Activated CD4-positive, alpha-beta memory T cell treated with anti-CD3 and anti-CD28 coated beads for 36 hours (primary cell): Measurements from ENCODE around the gene G0S2. TPM values are rescaled to one million over a fixed set of nuclear protein-coding genes. Genes with fewer than 3 reads are reported as not detected.

Experiments used
- CTCF ChIA-PET: fragments of 350-600 bp; sonication (Branson Sonifier 250); formaldehyde crosslinking; loops from one replicate; lab custom pipeline; 2021; ENCODE audit warnings: antibody characterized with exemption, inconsistent platforms; lab: Charles Lee
- POLR2A ChIA-PET: fragments of 350-600 bp; sonication (Branson Sonifier 250); formaldehyde crosslinking; loops from one replicate; lab custom pipeline; 2021; ENCODE audit warnings: antibody characterized with exemption; lab: Charles Lee
- DNase-seq: peaks from one replicate; pipeline ENCODE4 v3.0.0-alpha.2; 2020
- H3K27ac Mint-ChIP-seq: one replicate; pipeline ENCODE4 v1.8.0; 2021; ENCODE audit warnings: mixed read lengths
- H3K27me3 Mint-ChIP-seq: one replicate; pipeline ENCODE4 v1.8.0; 2021; ENCODE audit warnings: mixed read lengths
- H3K36me3 Mint-ChIP-seq: one replicate; pipeline ENCODE4 v1.8.0; 2021; ENCODE audit warnings: mixed read lengths
- H3K4me1 Mint-ChIP-seq: one replicate; pipeline ENCODE4 v1.8.0; 2021; ENCODE audit warnings: low read depth, mixed read lengths
- H3K4me3 Mint-ChIP-seq: one replicate; pipeline ENCODE4 v1.8.0; 2021; ENCODE audit warnings: mild to moderate bottlenecking, mixed read lengths
- H3K9me3 Mint-ChIP-seq: one replicate; pipeline ENCODE4 v1.8.0; 2021; ENCODE audit warnings: mixed read lengths
- intact Hi-C: fragments of 100-400 bp; cut with micrococcal nuclease; formaldehyde crosslinking; loops from one replicate; pipeline ENCODE4 v1.15.1; 2023
- total RNA-seq, 2 experiments: library from RNA; stranded (reverse); gene quantifications; one replicate each; pipeline ENCODE4 v1.2.3, GENCODE V29; 2021

Gene G0S2
- total RNA-seq, 2 experiments from 2014 or later = 92.7 to 93.1 TPM

DNA sequence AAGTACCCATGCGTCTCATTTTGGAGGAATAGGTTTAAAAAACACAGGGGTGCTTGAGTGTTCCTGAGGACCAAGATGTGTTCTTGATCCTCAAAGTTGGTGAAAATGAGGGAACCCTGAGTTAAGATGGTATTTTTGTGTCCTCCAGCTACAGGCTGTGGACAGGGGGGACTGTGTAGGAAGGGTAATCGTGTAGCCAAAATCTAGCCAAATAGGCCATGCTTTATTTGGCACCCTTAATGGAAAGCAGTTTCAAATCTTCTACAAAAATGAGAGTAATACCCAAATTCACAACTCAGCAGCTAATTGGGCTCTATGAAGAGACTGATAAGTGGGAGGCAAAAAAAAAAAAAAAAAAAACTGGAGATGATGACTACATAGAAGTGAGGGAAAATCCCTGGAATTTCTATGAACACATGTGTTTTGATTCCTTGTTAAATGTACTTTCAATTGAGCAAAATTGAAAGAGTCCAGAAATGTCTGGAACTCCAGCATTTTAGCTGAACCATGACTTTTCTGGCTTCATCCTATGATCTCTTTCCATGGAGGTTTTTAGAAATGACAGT is 29.9 kb downstream of the G0S2 start:
- Mint-ChIP-seq H3K4me1 (peaks cover 79% of the 10 kb centered on the region), H3K27ac (peak overlapping the region; percentile 91), H3K36me3 (peaks cover 30% of the 10 kb centered on the region), H3K27me3 (no peaks in the 10 kb centered on the region), H3K9me3 (no peaks in the 10 kb centered on the region), H3K4me3 (peak overlapping the region; percentile 54)
- CTCF ChIA-PET = interaction anchor here (1.0 to 2.0 kb wide), 5 partner anchors 12 to 78 kb away, joined by 3 to 10 read pairs (median 4); no protein-coding TSS in a partner anchor
- no peak for DNase-seq
- POLR2A ChIA-PET = interaction anchor here (0.6 to 5.1 kb wide), 10 partner anchors 18 to 63 kb away, joined by 3 to 23 read pairs (median 4); partner anchors contain the start of gene G0S2
- intact Hi-C loops = no loop called here

DNA sequence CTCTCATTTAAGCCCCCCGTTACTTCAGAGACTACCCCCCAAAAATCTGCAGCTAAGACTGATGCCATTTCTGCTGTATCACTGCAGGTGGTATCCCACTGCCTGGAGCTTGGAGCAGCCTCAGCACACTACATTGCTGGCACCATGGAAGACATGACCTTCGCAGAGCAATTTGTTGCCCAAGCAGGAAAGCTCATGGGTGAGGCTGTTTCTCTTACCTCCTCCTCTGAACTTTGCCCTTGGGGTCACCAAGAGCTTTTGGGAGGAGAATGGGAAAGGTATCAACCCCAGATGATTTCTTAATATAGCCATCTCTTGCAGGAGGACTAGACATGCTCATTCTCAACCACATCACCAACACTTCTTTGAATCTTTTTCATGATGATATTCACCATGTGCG is 31.4 kb downstream of the G0S2 start:
- Mint-ChIP-seq H3K27ac (peak overlapping the region; percentile 91), H3K27me3 (no peaks in the 10 kb centered on the region), H3K9me3 (no peaks in the 10 kb centered on the region), H3K4me3 (peak overlapping the region; percentile 49), H3K4me1 (peaks cover 86% of the 10 kb centered on the region), H3K36me3 (peaks cover 35% of the 10 kb centered on the region)
- POLR2A ChIA-PET = interaction anchor here (1.2 to 5.1 kb wide), 7 partner anchors 10 to 62 kb away, joined by 3 to 23 read pairs (median 8); no protein-coding TSS in a partner anchor
- intact Hi-C loops = no loop called here
- CTCF ChIA-PET = interaction anchor here (0.9 to 1.6 kb wide), 3 partner anchors 61 to 137 kb away, joined by 3 to 5 read pairs (median 4); no protein-coding TSS in a partner anchor
- no peak for DNase-seq

DNA sequence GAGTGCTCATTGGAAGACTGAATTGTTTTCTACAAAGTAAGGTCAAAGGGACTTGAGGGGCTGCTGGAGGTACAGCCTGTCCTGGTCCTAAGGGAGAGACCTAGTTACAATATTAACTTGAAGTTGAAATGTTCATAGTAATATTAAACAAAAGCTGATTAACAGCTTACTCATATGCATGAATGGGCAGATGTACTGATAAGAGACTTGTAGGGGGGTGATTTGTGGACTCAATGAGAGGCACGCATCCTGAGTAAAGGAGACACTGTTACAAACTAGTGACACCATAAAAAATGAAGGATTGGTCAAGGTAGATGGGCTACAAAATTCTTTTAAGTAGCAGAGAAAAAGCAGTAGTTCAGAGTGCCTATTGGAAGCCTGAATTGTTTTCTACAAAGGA is 32.1 kb downstream of the G0S2 start:
- peaks cover 35% of the 10 kb centered on the region for H3K36me3 Mint-ChIP-seq
- ChIA-PET POLR2A (interaction anchor here (0.7 to 5.1 kb wide), 7 partner anchors 11 to 1830 kb away, joined by 3 to 24 read pairs (median 9); no protein-coding TSS in a partner anchor), CTCF (interaction anchor here (0.9 to 1.6 kb wide), 6 partner anchors 7 to 138 kb away, joined by 3 to 9 read pairs (median 4); no protein-coding TSS in a partner anchor)
- H3K4me3 Mint-ChIP-seq = peak overlapping the region; percentile 49
- DNase-seq = no peak
- intact Hi-C loops = no loop called here
- peak overlapping the region; percentile 91 for H3K27ac Mint-ChIP-seq
- H3K27me3 Mint-ChIP-seq = no peaks in the 10 kb centered on the region
- no peaks in the 10 kb centered on the region for H3K9me3 Mint-ChIP-seq
- H3K4me1 Mint-ChIP-seq = peaks cover 87% of the 10 kb centered on the region

DNA sequence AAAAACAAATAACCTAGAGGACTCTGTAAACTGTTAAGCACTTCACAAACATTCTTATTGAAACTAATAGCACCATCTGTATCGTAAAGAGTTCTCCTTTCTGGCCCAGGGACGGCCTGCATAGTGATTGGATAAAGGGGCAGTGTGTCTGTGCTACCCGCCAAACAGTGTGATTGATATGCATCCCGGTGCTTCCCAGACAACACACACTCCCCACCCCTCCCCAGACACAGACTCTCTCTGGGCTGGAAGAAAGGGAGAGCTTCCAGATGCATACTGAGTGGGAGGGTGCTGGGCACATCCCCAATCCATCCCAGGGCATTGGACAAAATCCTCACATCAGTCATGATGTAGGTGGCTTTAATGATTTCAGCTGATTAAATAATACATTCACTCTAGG is 33.1 kb downstream of the G0S2 start:
- H3K9me3 Mint-ChIP-seq = no peaks in the 10 kb centered on the region
- H3K36me3 Mint-ChIP-seq = peaks cover 35% of the 10 kb centered on the region
- ChIA-PET CTCF (interaction anchor here (0.9 to 1.6 kb wide), 6 partner anchors 8 to 141 kb away, joined by 3 to 9 read pairs (median 3); no protein-coding TSS in a partner anchor), POLR2A (interaction anchor here (1.0 to 4.1 kb wide), 2 partner anchors 16 to 29 kb away, joined by 4 to 24 read pairs; no protein-coding TSS in a partner anchor)
- no peaks in the 10 kb centered on the region for H3K27me3 Mint-ChIP-seq
- H3K4me1 Mint-ChIP-seq = peaks cover 85% of the 10 kb centered on the region
- no peak for DNase-seq
- H3K27ac Mint-ChIP-seq = peak overlapping the region; percentile 91
- peak overlapping the region; percentile 49 for H3K4me3 Mint-ChIP-seq
- intact Hi-C loops = no loop called here

DNA sequence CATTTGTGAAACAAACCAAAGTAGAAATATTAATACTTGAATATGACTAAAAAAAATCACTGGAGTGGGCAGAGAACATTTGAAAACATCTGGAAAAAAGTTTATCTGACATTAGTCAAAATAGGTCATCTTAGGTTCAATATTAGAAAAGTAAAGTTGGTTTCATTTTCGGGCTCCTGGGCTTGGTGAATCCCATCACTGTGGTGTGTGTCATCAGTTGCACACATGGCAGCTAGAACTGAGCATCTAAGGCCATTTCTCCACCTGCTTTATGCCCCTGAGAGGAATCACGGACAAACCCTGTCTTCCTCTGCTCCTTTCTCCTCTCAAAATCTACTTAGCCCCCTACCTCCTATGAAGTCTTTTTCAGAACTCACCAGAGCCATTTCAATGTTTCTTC is 34.9 kb downstream of the G0S2 start:
- CTCF ChIA-PET = interaction anchor here (2.0 kb wide), 1 partner anchor 38 kb away, joined by 6 read pairs; no protein-coding TSS in a partner anchor
- peak; percentile 62 for DNase-seq
- intact Hi-C loops = loop anchor here (1.0 to 2.0 kb wide), 6 partner anchors 13 to 58 kb away; no protein-coding TSS in a partner anchor
- Mint-ChIP-seq H3K4me1 (peaks cover 76% of the 10 kb centered on the region), H3K27me3 (no peaks in the 10 kb centered on the region), H3K27ac (peak overlapping the region; percentile 91), H3K36me3 (peaks cover 40% of the 10 kb centered on the region), H3K9me3 (no peaks in the 10 kb centered on the region), H3K4me3 (peak overlapping the region; percentile 60)
- POLR2A ChIA-PET = interaction anchor here (0.6 to 4.1 kb wide), 4 partner anchors 14 to 119 kb away, joined by 3 to 24 read pairs (median 8); no protein-coding TSS in a partner anchor

- Mint-ChIP-seq H3K4me1 (peaks cover 78% of the 10 kb centered on the region), H3K9me3 (no peaks in the 10 kb centered on the region), H3K36me3 (peaks cover 46% of the 10 kb centered on the region), H3K4me3 (peak overlapping the region; percentile 60), H3K27me3 (no peaks in the 10 kb centered on the region), H3K27ac (peak overlapping the region; percentile 91)
- ChIA-PET CTCF (interaction anchor here (0.6 to 2.0 kb wide), 2 partner anchors 17 to 37 kb away, joined by 3 to 6 read pairs; no protein-coding TSS in a partner anchor), POLR2A (interaction anchor here (1.9 to 4.1 kb wide), 3 partner anchors 13 to 42 kb away, joined by 5 to 24 read pairs (median 10); no protein-coding TSS in a partner anchor)
- DNase-seq = no peak
- intact Hi-C loops = loop anchor here (1.0 to 2.0 kb wide), 6 partner anchors 14 to 57 kb away; no protein-coding TSS in a partner anchor
These were observed 35.6 kb downstream of the G0S2 start for GRCh38 chr1:209710847-209711246.

DNA sequence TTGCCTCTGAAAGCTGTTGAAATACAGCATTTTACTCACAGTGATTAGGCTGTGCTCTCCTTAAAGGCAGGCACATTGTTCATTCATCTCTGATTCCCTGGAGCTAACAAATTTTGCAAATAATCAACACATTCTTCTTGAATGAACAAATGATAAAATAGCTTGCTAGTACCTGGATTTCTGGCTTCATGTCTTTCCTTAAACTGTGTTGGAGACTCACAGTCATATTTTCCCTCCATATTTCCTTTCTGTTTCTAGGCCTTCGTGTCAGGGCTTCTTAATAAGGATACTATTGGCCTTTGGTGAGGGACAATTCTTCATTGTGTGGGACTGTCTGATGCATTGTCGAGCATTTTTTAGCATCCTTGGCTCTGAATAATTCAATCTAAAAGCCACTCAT is 39.1 kb downstream of the G0S2 start:
- ChIA-PET POLR2A (interaction anchor here (0.6 to 1.0 kb wide), 2 partner anchors 13 to 22 kb away, joined by 3 read pairs; no protein-coding TSS in a partner anchor), CTCF (no interaction called here)
- peaks cover 34% of the 10 kb centered on the region for H3K36me3 Mint-ChIP-seq
- no peaks in the 10 kb centered on the region for H3K27me3 Mint-ChIP-seq
- intact Hi-C loops = loop anchor here (1.0 kb wide), 1 partner anchor 33 kb away; no protein-coding TSS in a partner anchor
- H3K27ac Mint-ChIP-seq = peak overlapping the region; percentile 93
- H3K9me3 Mint-ChIP-seq = peaks cover 3% of the 10 kb centered on the region
- no peak for DNase-seq
- peak overlapping the region; percentile 68 for H3K4me3 Mint-ChIP-seq
- peaks cover 65% of the 10 kb centered on the region for H3K4me1 Mint-ChIP-seq

GRCh38 chr1:209715314-209715713 is 40.1 kb downstream of the G0S2 start:
- peaks cover 5% of the 10 kb centered on the region for H3K9me3 Mint-ChIP-seq
- CTCF ChIA-PET = no interaction called here
- no peaks in the 10 kb centered on the region for H3K27me3 Mint-ChIP-seq
- H3K4me1 Mint-ChIP-seq = peaks cover 60% of the 10 kb centered on the region
- POLR2A ChIA-PET = no interaction called here
- peak overlapping the region; percentile 68 for H3K4me3 Mint-ChIP-seq
- DNase-seq = no peak
- H3K36me3 Mint-ChIP-seq = peaks cover 30% of the 10 kb centered on the region
- peak overlapping the region; percentile 93 for H3K27ac Mint-ChIP-seq
- intact Hi-C loops = loop anchor here (1.0 kb wide), 1 partner anchor 9 kb away; no protein-coding TSS in a partner anchor

DNA sequence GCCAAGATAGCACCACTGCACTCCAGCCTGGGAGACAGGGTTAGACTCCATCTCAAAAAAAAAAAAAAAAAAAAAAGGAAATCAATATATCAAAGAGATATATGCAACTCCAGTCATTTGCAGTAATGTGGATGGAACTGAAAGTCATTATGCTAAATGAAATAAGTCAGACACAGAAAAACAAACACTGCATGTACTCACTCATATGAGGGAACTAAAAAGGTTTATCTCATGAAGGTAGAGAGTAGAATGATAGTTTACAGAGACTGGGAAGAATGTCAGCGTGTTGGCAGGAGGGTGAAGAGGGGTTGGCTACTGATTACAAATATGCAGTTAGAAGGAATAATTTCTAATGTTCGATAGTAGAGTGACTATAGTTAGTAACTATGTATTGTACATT is 42.6 kb downstream of the G0S2 start:
- Mint-ChIP-seq H3K27ac (peak overlapping the region; percentile 93), H3K4me1 (peaks cover 60% of the 10 kb centered on the region), H3K4me3 (no peak overlapping the region), H3K27me3 (no peaks in the 10 kb centered on the region), H3K9me3 (peaks cover 5% of the 10 kb centered on the region), H3K36me3 (peaks cover 25% of the 10 kb centered on the region)
- DNase-seq = no peak
- ChIA-PET POLR2A (no interaction called here), CTCF (no interaction called here)
- intact Hi-C loops = no loop called here

- Mint-ChIP-seq H3K9me3 (peaks cover 5% of the 10 kb centered on the region), H3K4me3 (no peak overlapping the region), H3K27ac (peak overlapping the region; percentile 30), H3K36me3 (peaks cover 15% of the 10 kb centered on the region), H3K4me1 (peaks cover 72% of the 10 kb centered on the region), H3K27me3 (no peaks in the 10 kb centered on the region)
- no peak for DNase-seq
- intact Hi-C loops = no loop called here
- POLR2A ChIA-PET = interaction anchor here (1.1 to 1.2 kb wide), 2 partner anchors 32 to 35 kb away, joined by 3 read pairs; partner anchors contain the start of gene TRAF3IP3
- CTCF ChIA-PET = interaction anchor here (0.6 to 0.8 kb wide), 2 partner anchors 27 to 28 kb away, joined by 3 read pairs; no protein-coding TSS in a partner anchor
These were observed 45.1 kb downstream of the G0S2 start for GRCh38 chr1:209720326-209720725.

GRCh38 chr1:209720826-209721225 is 45.6 kb downstream of the G0S2 start:
- Mint-ChIP-seq H3K27me3 (no peaks in the 10 kb centered on the region), H3K9me3 (peaks cover 5% of the 10 kb centered on the region), H3K4me3 (no peak overlapping the region), H3K4me1 (peaks cover 72% of the 10 kb centered on the region), H3K36me3 (peaks cover 10% of the 10 kb centered on the region), H3K27ac (peak overlapping the region; percentile 54)
- ChIA-PET CTCF (interaction anchor here (0.6 to 0.7 kb wide), 2 partner anchors 99 to 335 kb away, joined by 4 to 5 read pairs; no protein-coding TSS in a partner anchor), POLR2A (interaction anchor here (0.6 to 1.2 kb wide), 5 partner anchors 16 to 70 kb away, joined by 3 to 4 read pairs (median 3); partner anchors contain the start of gene TRAF3IP3)
- intact Hi-C loops = no loop called here
- no peak for DNase-seq
